NCI-H510A treated with DMSO at 0.1 percent for 48 hours (cell line): Measurements from ENCODE around the gene SPR.

ENCODE experiments used
- DNase-seq: peaks from one replicate; lab custom pipeline; 2025; lab: John Stamatoyannopoulos, UW

The SPR gene

GRCh38 chr2:72931280-72931910 lies 44.2 kb downstream of the SPR start:
- no peak for DNase-seq

GRCh38 chr2:72932045-72932740 lies 45.0 kb downstream of the SPR start:
- DNase-seq: no peak

GRCh38 chr2:72932805-72933204 lies 45.6 kb downstream of the SPR start:
- DNase-seq: no peak

- DNase-seq: no peak
Observed at GRCh38 chr2:72933207-72933606, 46.0 kb downstream of the SPR start.

GRCh38 chr2:72933646-72934151 lies 46.5 kb downstream of the SPR start:
- DNase-seq: no peak

- peak; percentile 16 for DNase-seq
Observed at GRCh38 chr2:72934683-72935610, 47.7 kb downstream of the SPR start.

- DNase-seq: no peak
Observed at GRCh38 chr2:72935611-72935957, 48.4 kb downstream of the SPR start.

GRCh38 chr2:72936660-72937355 lies 49.6 kb downstream of the SPR start:
- DNase-seq: no peak

GRCh38 chr2:72937356-72937669 lies 50.1 kb downstream of the SPR start:
- DNase-seq: peak; percentile 28

GRCh38 chr2:72938455-72938854 lies 51.2 kb downstream of the SPR start:
- DNase-seq: no peak

- DNase-seq: no peak
Observed at GRCh38 chr2:72940361-72940760, 53.2 kb downstream of the SPR start.

GRCh38 chr2:72940786-72941185 lies 53.6 kb downstream of the SPR start:
- no peak for DNase-seq
